ENCODE measurements around the gene ARID4B. TPM values are rescaled to one million over a fixed set of nuclear protein-coding genes. Genes with fewer than 3 reads are reported as not detected.
"Not testable (repeated sequence)": the region's sequence is repeated elsewhere in the genome, so short reads cannot be mapped to it uniquely, and the experiment has no call there.

ARID4B gene
- total RNA-seq, 1 experiment from 2014 or later = 43.6 TPM

DNA sequence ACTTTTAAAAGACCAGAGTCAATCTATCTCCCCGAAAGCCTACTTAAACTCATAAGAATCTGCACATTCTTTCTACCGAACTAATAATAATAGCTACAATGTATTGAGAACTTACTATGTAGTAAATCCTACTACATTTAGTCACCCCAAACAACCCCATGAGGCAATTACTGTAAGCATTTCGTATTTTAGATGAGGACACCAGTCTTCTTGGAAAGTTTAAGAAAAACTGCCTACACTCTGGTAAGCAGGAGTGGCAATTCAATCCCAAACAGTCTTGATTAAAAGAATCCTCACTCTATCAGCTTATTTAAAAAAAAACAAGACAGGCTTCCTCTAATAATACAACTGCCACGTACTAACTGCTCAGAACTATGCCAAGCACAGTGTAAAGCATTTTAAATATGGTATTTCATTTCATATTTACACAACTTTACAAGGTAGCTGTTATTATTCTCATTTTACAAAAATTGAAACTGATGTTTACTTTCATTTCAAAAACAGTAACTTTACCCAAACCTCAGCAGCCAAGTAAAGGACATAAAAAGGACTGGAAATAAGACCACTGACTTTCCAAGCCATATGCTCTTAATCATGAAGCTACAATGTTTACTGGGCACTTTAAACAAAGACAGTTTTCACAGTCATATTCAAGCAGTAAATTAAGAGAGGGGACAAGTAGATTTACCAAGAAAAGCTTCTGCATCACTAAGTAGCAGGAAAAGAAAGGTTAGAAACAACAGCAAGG, 13.9 kb downstream of the ARID4B start:
- H3K36me3 ChIP-seq (ENCODE audit: insufficient read depth, low read length) = peaks cover 41% of the 10 kb centered on the region
- DNase-seq = no peak
- H3K9ac ChIP-seq (ENCODE audit: low read length) = no peak overlapping the region
- no peak overlapping the region for H3K4me2 ChIP-seq (ENCODE audit: low read depth, low read length, poor library complexity, severe bottlenecking)
- no peaks in the 10 kb centered on the region for H3K9me3 ChIP-seq (ENCODE audit: low read length)
- no peaks in the 10 kb centered on the region for H3K4me1 ChIP-seq (ENCODE audit: low read length)
- no peak overlapping the region for H3K4me3 ChIP-seq (ENCODE audit: low read length)
- H2AFZ ChIP-seq (ENCODE audit: low read length) = no peak overlapping the region
- no peak overlapping the region for H3K27ac ChIP-seq (ENCODE audit: low read length)
- no peaks in the 10 kb centered on the region for H3K27me3 ChIP-seq (ENCODE audit: low read length)
- peaks cover 18% of the 10 kb centered on the region for H4K20me1 ChIP-seq (ENCODE audit: insufficient read depth, low read depth, low read length)
- peaks cover 90% of the 10 kb centered on the region for H3K79me2 ChIP-seq (ENCODE audit: low read length)
- H3K9me2 ChIP-seq (replicated peaks; ENCODE audit: insufficient read depth, low read length) = no peaks in the 10 kb centered on the region

DNA sequence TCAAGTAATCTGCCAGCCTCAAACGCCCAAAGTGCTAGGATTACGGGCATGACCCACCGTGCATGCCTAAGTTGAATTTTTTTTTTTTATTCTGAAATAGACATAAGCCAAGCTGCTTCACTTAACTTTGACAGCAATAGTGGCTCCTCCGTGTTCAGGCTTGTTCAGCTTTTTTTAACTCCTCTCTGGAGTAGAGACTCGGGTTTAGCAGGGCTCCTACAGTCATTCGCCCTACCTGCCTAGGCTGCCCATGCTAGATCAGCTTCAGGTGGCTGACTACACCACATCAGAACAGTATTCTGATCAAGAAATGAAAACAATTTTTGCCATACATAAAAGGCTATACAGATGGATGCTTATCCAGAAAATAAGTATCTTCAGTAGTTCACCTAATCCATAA, 14.7 kb downstream of the ARID4B start:
- Histone ChIP-seq H3K27ac (ENCODE audit: low read length) (no peak overlapping the region), H3K9me2 (replicated peaks; ENCODE audit: insufficient read depth, low read length) (no peaks in the 10 kb centered on the region), H3K9ac (ENCODE audit: low read length) (no peak overlapping the region), H3K9me3 (ENCODE audit: low read length) (no peaks in the 10 kb centered on the region), H3K4me2 (ENCODE audit: low read depth, low read length, poor library complexity, severe bottlenecking) (no peak overlapping the region), H4K20me1 (ENCODE audit: insufficient read depth, low read depth, low read length) (peaks cover 13% of the 10 kb centered on the region), H3K4me1 (ENCODE audit: low read length) (no peaks in the 10 kb centered on the region), H2AFZ (ENCODE audit: low read length) (no peak overlapping the region), H3K4me3 (ENCODE audit: low read length) (no peak overlapping the region), H3K36me3 (ENCODE audit: insufficient read depth, low read length) (peaks cover 34% of the 10 kb centered on the region), H3K79me2 (ENCODE audit: low read length) (peaks cover 84% of the 10 kb centered on the region), H3K27me3 (ENCODE audit: low read length) (no peaks in the 10 kb centered on the region)
- no peak for DNase-seq

DNA sequence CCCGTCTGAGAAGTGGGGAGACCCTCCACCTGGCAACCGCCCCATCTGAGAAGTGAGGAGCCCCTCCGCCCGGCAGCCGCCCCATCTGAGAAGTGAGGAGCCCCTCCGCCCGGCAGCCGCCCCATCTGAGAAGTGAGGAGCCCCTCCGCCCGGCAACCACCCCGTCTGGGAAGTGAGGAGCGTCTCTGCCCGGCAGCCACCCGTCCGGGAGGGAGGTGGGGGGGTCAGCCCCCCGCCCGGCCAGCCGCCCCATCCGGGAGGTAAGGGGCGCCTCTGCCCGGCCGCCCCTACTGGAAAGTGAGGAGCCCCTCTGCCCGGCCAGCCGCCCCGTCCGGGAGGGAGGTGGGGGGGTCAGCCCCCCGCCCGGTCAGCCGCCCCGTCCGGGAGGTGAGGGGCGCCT, 18.8 kb downstream of the ARID4B start:
- H4K20me1 ChIP-seq (ENCODE audit: insufficient read depth, low read depth, low read length) = peaks cover 12% of the 10 kb centered on the region
- not testable (repeated sequence) for DNase-seq; H3K9ac ChIP-seq (ENCODE audit: low read length); H3K9me3 ChIP-seq (ENCODE audit: low read length); H2AFZ ChIP-seq (ENCODE audit: low read length); H3K27me3 ChIP-seq (ENCODE audit: low read length); H3K4me3 ChIP-seq (ENCODE audit: low read length); H3K27ac ChIP-seq (ENCODE audit: low read length); H3K4me2 ChIP-seq (ENCODE audit: low read depth, low read length, poor library complexity, severe bottlenecking); H3K9me2 ChIP-seq (replicated peaks; ENCODE audit: insufficient read depth, low read length)
- peaks cover 19% of the 10 kb centered on the region for H3K4me1 ChIP-seq (ENCODE audit: low read length)
- H3K79me2 ChIP-seq (ENCODE audit: low read length) = peaks cover 85% of the 10 kb centered on the region
- peaks cover 38% of the 10 kb centered on the region for H3K36me3 ChIP-seq (ENCODE audit: insufficient read depth, low read length)

DNA sequence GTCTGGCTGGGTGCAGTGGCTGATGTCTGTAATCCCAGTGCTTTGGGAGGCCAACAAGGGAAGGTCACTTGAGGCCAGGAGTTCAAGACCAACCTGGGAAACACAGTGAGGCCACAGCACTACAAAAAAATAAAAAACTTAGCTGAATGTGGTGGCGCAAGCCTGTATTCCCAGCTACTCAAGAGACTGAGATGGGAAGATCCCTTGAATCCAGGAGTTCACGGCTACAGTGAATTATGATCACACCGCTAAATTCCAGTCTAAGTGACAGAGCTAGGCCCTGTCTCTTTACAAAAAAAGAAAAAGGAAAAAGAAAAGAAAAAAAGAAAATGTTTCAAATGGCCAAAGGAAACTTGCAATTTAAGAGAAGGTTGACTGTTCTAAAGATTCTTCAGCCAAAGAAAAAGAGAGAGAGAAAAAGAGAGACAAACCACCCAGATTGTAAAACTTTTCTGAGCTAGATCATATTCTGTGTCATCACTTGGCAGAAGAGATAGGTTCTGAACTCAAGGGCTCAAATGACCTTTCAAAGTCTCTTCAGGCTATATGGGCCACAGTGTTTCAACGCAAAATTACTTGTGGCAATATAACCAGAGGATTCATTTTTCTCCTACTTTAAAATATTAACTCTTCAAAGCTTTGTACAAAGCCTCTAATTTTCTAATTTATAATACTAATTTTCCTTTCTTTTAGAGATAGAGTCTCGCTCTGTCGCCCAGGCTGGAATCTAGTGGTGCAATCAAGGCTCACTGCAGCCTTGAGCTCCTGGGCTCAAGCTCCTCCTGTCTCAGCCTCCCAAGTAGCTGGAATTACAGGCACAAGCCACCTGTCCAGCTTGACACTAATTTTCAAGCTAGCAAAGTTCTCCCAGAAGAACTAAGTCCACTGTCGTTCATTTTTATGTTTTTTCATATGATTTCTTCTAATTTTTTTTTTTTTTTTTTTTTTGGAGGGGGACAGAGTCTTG, 20.5 kb downstream of the ARID4B start:
- H4K20me1 ChIP-seq (ENCODE audit: insufficient read depth, low read depth, low read length) = peaks cover 8% of the 10 kb centered on the region
- H3K4me1 ChIP-seq (ENCODE audit: low read length) = peaks cover 21% of the 10 kb centered on the region
- no peak overlapping the region for H3K27ac ChIP-seq (ENCODE audit: low read length)
- no peaks in the 10 kb centered on the region for H3K27me3 ChIP-seq (ENCODE audit: low read length)
- H3K4me3 ChIP-seq (ENCODE audit: low read length) = no peak overlapping the region
- no peaks in the 10 kb centered on the region for H3K9me2 ChIP-seq (replicated peaks; ENCODE audit: insufficient read depth, low read length)
- H3K4me2 ChIP-seq (ENCODE audit: low read depth, low read length, poor library complexity, severe bottlenecking) = no peak overlapping the region
- no peak for DNase-seq
- H3K36me3 ChIP-seq (ENCODE audit: insufficient read depth, low read length) = peaks cover 25% of the 10 kb centered on the region
- H3K79me2 ChIP-seq (ENCODE audit: low read length) = peaks cover 85% of the 10 kb centered on the region
- H2AFZ ChIP-seq (ENCODE audit: low read length) = no peak overlapping the region
- no peaks in the 10 kb centered on the region for H3K9me3 ChIP-seq (ENCODE audit: low read length)
- H3K9ac ChIP-seq (ENCODE audit: low read length) = no peak overlapping the region

DNA sequence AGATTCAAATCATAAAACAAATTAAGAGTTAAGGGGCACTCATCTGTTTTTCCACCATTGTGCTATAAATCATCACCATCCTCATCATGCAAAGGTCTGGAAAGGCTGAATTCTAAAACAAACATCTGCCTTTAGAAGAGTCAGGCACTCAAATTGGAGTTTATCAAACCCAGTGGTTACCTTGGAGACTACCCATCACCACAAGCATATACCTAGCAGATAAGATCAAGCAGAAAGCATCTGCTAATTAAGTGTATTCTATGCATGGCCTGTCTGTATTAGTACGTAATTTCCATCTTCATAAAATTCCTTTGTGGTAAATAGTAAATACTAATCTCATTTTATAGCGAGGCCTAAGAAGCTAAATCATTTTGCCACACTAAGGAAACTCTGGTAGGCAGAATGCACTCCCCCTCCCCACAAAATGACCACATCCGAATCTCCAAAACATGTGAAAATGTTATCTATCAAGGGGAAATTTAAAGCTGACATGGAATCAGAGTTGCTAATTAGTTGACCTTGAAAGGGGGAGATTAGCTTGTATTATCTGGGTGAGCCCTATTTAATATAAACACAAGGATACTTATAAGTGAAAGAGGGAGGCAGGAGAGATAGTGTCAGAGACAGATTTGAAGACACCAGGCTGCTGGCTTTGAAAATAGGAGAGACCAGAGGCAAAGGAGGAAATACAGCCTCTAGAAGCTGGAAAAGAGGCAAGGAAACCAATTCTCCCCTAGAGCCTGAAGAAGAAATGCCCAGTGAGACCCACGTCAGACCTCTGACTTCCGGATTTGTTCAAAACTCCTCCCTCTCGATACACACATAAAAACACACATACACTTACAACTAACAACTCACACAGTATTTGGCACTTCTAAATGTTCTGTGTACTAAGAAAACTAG, 23.2 kb downstream of the ARID4B start:
- H4K20me1 ChIP-seq (ENCODE audit: insufficient read depth, low read depth, low read length) = no peaks in the 10 kb centered on the region
- H3K27ac ChIP-seq (ENCODE audit: low read length) = peak overlapping the region; percentile 54
- peaks cover 25% of the 10 kb centered on the region for H3K4me1 ChIP-seq (ENCODE audit: low read length)
- H3K9ac ChIP-seq (ENCODE audit: low read length) = no peak overlapping the region
- H2AFZ ChIP-seq (ENCODE audit: low read length) = no peak overlapping the region
- H3K79me2 ChIP-seq (ENCODE audit: low read length) = peaks cover 84% of the 10 kb centered on the region
- H3K4me2 ChIP-seq (ENCODE audit: low read depth, low read length, poor library complexity, severe bottlenecking) = peak overlapping the region; percentile 34
- H3K9me2 ChIP-seq (replicated peaks; ENCODE audit: insufficient read depth, low read length) = no peaks in the 10 kb centered on the region
- DNase-seq = peak; percentile 58
- no peaks in the 10 kb centered on the region for H3K9me3 ChIP-seq (ENCODE audit: low read length)
- H3K27me3 ChIP-seq (ENCODE audit: low read length) = no peaks in the 10 kb centered on the region
- H3K4me3 ChIP-seq (ENCODE audit: low read length) = no peak overlapping the region
- H3K36me3 ChIP-seq (ENCODE audit: insufficient read depth, low read length) = peaks cover 4% of the 10 kb centered on the region; the same call in 1 of the 2 replicates

DNA sequence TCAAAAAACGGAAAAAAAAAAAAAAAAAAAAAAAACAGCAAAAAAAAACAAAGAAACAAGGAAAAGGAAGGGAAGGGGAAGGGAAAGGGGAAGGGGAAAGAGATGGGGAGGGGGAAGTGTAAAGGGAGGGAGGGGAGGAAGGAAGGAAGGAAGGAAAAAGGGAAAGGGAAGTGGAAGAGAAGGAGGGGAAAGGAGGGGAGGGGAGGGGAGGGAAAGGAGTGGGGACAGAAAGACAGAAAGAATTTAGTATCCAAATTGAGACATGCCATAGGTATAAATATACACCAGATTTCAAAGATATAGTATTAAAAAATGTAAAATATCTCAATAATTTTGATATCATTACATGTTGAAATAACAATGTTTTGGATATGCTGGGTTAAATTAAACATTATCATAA, 25.8 kb downstream of the ARID4B start:
- Histone ChIP-seq H4K20me1 (ENCODE audit: insufficient read depth, low read depth, low read length) (no peaks in the 10 kb centered on the region), H3K4me2 (ENCODE audit: low read depth, low read length, poor library complexity, severe bottlenecking) (no peak overlapping the region), H3K9ac (ENCODE audit: low read length) (no peak overlapping the region), H3K4me1 (ENCODE audit: low read length) (peaks cover 42% of the 10 kb centered on the region), H3K36me3 (ENCODE audit: insufficient read depth, low read length) (peaks cover under 1% of the 10 kb centered on the region; the same call in 1 of the 2 replicates), H3K9me3 (ENCODE audit: low read length) (no peaks in the 10 kb centered on the region), H3K27ac (ENCODE audit: low read length) (no peak overlapping the region), H3K9me2 (replicated peaks; ENCODE audit: insufficient read depth, low read length) (no peaks in the 10 kb centered on the region), H3K27me3 (ENCODE audit: low read length) (no peaks in the 10 kb centered on the region), H2AFZ (ENCODE audit: low read length) (no peak overlapping the region), H3K79me2 (ENCODE audit: low read length) (peaks cover 96% of the 10 kb centered on the region), H3K4me3 (ENCODE audit: low read length) (no peak overlapping the region)
- no peak for DNase-seq

DNA sequence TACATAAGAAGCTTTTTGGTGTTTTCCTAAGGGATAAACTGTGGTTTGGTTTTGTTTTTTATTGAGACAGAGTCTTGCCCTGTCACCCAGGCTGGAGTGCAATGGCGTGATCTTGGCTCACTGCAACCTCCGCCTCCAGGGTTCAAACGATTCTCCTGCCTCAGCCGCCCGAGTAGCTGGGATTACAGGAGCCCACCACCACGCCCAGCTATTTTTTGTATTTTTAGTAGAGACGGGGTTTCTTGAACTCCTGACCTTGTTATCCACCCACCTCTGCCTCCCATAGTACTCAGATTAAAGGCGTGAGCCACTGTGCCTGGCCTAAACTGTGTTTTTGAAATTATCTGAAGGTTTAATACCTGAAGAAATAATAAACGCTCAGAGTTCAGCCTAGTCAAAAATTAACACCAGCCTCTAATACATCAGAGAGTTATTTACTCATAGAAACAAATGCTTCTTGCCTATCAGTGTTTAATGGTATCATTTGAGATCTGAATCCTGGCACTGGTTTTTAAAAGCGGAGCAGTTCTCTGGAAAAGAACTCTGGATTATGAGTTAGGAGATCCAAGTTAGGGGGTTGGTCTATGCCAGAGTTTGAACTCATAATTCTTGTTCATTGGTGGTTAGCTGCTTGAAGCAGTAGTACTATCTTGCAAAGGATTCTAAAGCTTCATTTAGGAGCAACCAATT, 28.7 kb downstream of the ARID4B start:
- no peak overlapping the region for H3K4me3 ChIP-seq (ENCODE audit: low read length)
- peaks cover 95% of the 10 kb centered on the region for H3K79me2 ChIP-seq (ENCODE audit: low read length)
- no peaks in the 10 kb centered on the region; the same call in 1 of the 2 replicates for H4K20me1 ChIP-seq (ENCODE audit: insufficient read depth, low read depth, low read length)
- no peaks in the 10 kb centered on the region for H3K9me2 ChIP-seq (replicated peaks; ENCODE audit: insufficient read depth, low read length)
- H3K4me1 ChIP-seq (ENCODE audit: low read length) = peaks cover 36% of the 10 kb centered on the region
- H3K4me2 ChIP-seq (ENCODE audit: low read depth, low read length, poor library complexity, severe bottlenecking) = no peak overlapping the region
- no peaks in the 10 kb centered on the region for H3K9me3 ChIP-seq (ENCODE audit: low read length)
- no peaks in the 10 kb centered on the region for H3K27me3 ChIP-seq (ENCODE audit: low read length)
- no peak overlapping the region for H3K9ac ChIP-seq (ENCODE audit: low read length)
- DNase-seq = no peak
- H2AFZ ChIP-seq (ENCODE audit: low read length) = no peak overlapping the region
- no peaks in the 10 kb centered on the region for H3K36me3 ChIP-seq (ENCODE audit: insufficient read depth, low read length)
- H3K27ac ChIP-seq (ENCODE audit: low read length) = no peak overlapping the region; the same call in 1 of the 2 replicates
